Mucosa of descending colon (tissue), 3 donors: Measurements from ENCODE around the gene PGBD5. TPM values are rescaled to one million over a fixed set of nuclear protein-coding genes. Genes with fewer than 3 reads are reported as not detected.

Experiments used
- ATAC-seq: fragments of 200-7000 bp; cut with Tn5 transposase; one replicate; pipeline ENCODE4 v1.9.1; 2020; ENCODE audit warnings: mild to moderate bottlenecking, moderate library complexity
- DNase-seq, 3 donors: peaks; one replicate each; pipeline ENCODE4 v3.0.0-alpha.2; 2020
- H3K36me3 ChIP-seq: fragments of 200-600 bp; one replicate; pipeline ENCODE4 v1.8.0; 2021; ENCODE audit warnings: low read depth, mild to moderate bottlenecking
- H3K4me1 ChIP-seq: fragments of 200-600 bp; one replicate; pipeline ENCODE4 v1.8.0; 2021; ENCODE audit warnings: low read depth, mild to moderate bottlenecking
- H3K4me3 ChIP-seq: fragments of 200-600 bp; one replicate; pipeline ENCODE4 v1.8.0; 2021; ENCODE audit warnings: mild to moderate bottlenecking
- H3K9me3 ChIP-seq: fragments of 200-600 bp; one replicate; pipeline ENCODE4 v1.8.0; 2021; ENCODE audit warnings: mild to moderate bottlenecking
- intact Hi-C, 2 donors: fragments of 100-400 bp; cut with DNase I in 1 of 2; cut with micrococcal nuclease in 1 of 2; formaldehyde crosslinking; loops; one replicate each; pipeline versions ENCODE4 v1.11.0 to v1.11.1; 2022; cut with DNase I, micrococcal nuclease
- total RNA-seq, 3 donors: library from RNA; stranded (reverse); fragmentation: NEBNext Ultra II Directional in 2 of 3; extraction: Animal tissue kit (Norgen Biotek cat#: 25700) in 2 of 3; gene quantifications; one replicate each; pipeline versions ENCODE4 v1.2.1 to v1.2.4, GENCODE V29; 2021 to 2023
- TF ChIP-seq, protein P1 (sequence below): fragments of 200-600 bp; IDR thresholded peaks from one replicate; pipeline ENCODE4 v1.8.0; 2022; ENCODE audit warnings: antibody characterized with exemption, mild to moderate bottlenecking
- donor health status: DM: no; HTN: no; CAD: no; lungs with moderate emphysema.
- donor health status: DM: no; HTN: no; CAD: no.
- donor health status: DM: no; HTN: yes; CAD: no.

PGBD5 gene
- total RNA-seq, 3 donors from 2014 or later: 1.4 to 3.2 (median 2.7) TPM

- intact Hi-C loops: no loop called here
- H3K36me3 ChIP-seq: no peaks in the 10 kb centered on the region
- ATAC-seq (no peak), DNase-seq (no peak)
- H3K4me1 ChIP-seq: no peaks in the 10 kb centered on the region
- no peak overlapping the region for H3K4me3 ChIP-seq
- TF ChIP-seq, protein P1, sequence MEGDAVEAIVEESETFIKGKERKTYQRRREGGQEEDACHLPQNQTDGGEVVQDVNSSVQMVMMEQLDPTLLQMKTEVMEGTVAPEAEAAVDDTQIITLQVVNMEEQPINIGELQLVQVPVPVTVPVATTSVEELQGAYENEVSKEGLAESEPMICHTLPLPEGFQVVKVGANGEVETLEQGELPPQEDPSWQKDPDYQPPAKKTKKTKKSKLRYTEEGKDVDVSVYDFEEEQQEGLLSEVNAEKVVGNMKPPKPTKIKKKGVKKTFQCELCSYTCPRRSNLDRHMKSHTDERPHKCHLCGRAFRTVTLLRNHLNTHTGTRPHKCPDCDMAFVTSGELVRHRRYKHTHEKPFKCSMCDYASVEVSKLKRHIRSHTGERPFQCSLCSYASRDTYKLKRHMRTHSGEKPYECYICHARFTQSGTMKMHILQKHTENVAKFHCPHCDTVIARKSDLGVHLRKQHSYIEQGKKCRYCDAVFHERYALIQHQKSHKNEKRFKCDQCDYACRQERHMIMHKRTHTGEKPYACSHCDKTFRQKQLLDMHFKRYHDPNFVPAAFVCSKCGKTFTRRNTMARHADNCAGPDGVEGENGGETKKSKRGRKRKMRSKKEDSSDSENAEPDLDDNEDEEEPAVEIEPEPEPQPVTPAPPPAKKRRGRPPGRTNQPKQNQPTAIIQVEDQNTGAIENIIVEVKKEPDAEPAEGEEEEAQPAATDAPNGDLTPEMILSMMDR: no peak
- H3K9me3 ChIP-seq: peaks cover 6% of the 10 kb centered on the region
These were observed 46.2 kb downstream of the PGBD5 start for GRCh38 chr1:230379928-230380327.

GRCh38 chr1:230379462-230379861 lies 46.7 kb downstream of the PGBD5 start:
- H3K36me3 ChIP-seq: no peaks in the 10 kb centered on the region
- H3K4me1 ChIP-seq: no peaks in the 10 kb centered on the region
- DNase-seq: no peak
- intact Hi-C loops: no loop called here
- ATAC-seq: no peak
- no peak overlapping the region for H3K4me3 ChIP-seq
- peaks cover 6% of the 10 kb centered on the region for H3K9me3 ChIP-seq
- TF ChIP-seq, protein P1: no peak

GRCh38 chr1:230377851-230378250 lies 48.3 kb downstream of the PGBD5 start:
- Histone ChIP-seq H3K4me1 (no peaks in the 10 kb centered on the region), H3K4me3 (no peak overlapping the region), H3K9me3 (peaks cover 6% of the 10 kb centered on the region), H3K36me3 (no peaks in the 10 kb centered on the region)
- DNase-seq (no peak), ATAC-seq (no peak)
- TF ChIP-seq, protein P1: no peak
- intact Hi-C loops: no loop called here

GRCh38 chr1:230377324-230377723 lies 48.8 kb downstream of the PGBD5 start:
- Histone ChIP-seq H3K4me3 (no peak overlapping the region), H3K36me3 (no peaks in the 10 kb centered on the region), H3K9me3 (peaks cover 6% of the 10 kb centered on the region), H3K4me1 (no peaks in the 10 kb centered on the region)
- DNase-seq: no peak
- TF ChIP-seq, protein P1: no peak
- intact Hi-C loops: no loop called here
- no peak for ATAC-seq

DNA sequence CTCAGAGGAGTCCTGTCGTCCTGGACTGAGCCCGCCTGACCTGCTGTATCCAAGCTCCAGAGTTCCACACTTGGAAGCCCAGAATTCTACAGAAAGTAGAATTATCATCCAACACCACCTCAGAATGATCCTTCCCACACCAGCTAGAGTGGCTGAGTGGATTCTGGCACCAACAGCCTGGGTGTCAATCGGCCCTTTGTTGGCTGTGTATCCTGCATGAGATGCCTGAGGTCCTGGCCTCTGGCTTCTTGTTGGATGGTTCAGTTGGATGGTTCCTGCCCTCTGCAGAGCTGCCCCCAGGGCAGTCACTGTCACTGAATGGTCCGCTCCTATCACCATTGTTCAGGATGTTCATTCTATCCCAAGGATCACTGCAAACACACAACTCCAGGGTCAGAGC lies 49.8 kb downstream of the PGBD5 start:
- H3K9me3 ChIP-seq: peaks cover 6% of the 10 kb centered on the region
- intact Hi-C loops: no loop called here
- ATAC-seq: no peak
- no peak overlapping the region for H3K4me3 ChIP-seq
- no peak for DNase-seq
- no peaks in the 10 kb centered on the region for H3K4me1 ChIP-seq
- TF ChIP-seq, protein P1: no peak
- no peaks in the 10 kb centered on the region for H3K36me3 ChIP-seq

DNA sequence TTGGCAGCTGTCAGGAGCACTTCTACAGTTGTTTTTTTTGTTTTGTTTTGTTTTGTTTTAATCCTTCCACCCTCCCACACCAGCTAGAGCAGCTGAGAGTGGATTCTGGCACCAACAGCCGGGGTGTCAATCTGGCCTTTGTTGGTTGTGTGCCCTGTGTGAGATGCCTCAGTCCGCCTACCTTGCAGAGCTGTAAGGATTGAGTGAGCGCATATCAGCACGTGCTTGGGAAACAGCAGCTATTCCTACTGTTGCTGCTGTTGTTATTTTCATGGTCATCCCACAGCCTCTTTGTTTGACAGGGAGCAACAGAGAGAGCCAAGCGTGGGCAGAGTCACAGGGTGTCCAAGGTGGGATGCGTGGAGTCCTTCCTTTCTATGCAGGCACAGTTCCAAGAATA lies 50.4 kb downstream of the PGBD5 start:
- H3K4me3 ChIP-seq: no peak overlapping the region
- no peak for ATAC-seq
- H3K4me1 ChIP-seq: no peaks in the 10 kb centered on the region
- peaks cover 6% of the 10 kb centered on the region for H3K9me3 ChIP-seq
- intact Hi-C loops: no loop called here
- no peaks in the 10 kb centered on the region for H3K36me3 ChIP-seq
- DNase-seq: no peak
- TF ChIP-seq, protein P1: no peak
